Measurements from ENCODE around the gene ABR. TPM values are rescaled to one million over a fixed set of nuclear protein-coding genes. Genes with fewer than 3 reads are reported as not detected.
"Not testable (repeated sequence)": the region's sequence is repeated elsewhere in the genome, so short reads cannot be mapped to it uniquely, and the experiment has no call there.

Gene ABR
- total RNA-seq, 2 donors from 2014 or later = 80.7 to 82.7 TPM

GRCh38 chr17:1104222-1104621 is 75.6 kb downstream of the ABR start:
- Histone ChIP-seq H3K9me3 (no peaks in the 10 kb centered on the region), H3K4me1 (replicated peaks) (peaks cover 9% of the 10 kb centered on the region), H3K27ac (no peak overlapping the region), H3K4me3 (no peak overlapping the region), H3K27me3 (replicated peaks; ENCODE audit: insufficient read depth) (no peaks in the 10 kb centered on the region), H3K36me3 (no peaks in the 10 kb centered on the region)
- no peak for DNase-seq (ENCODE audit: low spot score)
- TF ChIP-seq, protein P1, sequence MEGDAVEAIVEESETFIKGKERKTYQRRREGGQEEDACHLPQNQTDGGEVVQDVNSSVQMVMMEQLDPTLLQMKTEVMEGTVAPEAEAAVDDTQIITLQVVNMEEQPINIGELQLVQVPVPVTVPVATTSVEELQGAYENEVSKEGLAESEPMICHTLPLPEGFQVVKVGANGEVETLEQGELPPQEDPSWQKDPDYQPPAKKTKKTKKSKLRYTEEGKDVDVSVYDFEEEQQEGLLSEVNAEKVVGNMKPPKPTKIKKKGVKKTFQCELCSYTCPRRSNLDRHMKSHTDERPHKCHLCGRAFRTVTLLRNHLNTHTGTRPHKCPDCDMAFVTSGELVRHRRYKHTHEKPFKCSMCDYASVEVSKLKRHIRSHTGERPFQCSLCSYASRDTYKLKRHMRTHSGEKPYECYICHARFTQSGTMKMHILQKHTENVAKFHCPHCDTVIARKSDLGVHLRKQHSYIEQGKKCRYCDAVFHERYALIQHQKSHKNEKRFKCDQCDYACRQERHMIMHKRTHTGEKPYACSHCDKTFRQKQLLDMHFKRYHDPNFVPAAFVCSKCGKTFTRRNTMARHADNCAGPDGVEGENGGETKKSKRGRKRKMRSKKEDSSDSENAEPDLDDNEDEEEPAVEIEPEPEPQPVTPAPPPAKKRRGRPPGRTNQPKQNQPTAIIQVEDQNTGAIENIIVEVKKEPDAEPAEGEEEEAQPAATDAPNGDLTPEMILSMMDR (IDR thresholded peaks at IDR 0.05) = no peak
- TF ChIP-seq POLR2A (IDR thresholded peaks at IDR 0.05) (no peak), POLR2AphosphoS5 (IDR thresholded peaks at IDR 0.05) (no peak)
- intact Hi-C loops (cut with DNase I) = no loop called here
- WGBS = 68% methylated on average over 8 of the region's 8 CpGs

DNA sequence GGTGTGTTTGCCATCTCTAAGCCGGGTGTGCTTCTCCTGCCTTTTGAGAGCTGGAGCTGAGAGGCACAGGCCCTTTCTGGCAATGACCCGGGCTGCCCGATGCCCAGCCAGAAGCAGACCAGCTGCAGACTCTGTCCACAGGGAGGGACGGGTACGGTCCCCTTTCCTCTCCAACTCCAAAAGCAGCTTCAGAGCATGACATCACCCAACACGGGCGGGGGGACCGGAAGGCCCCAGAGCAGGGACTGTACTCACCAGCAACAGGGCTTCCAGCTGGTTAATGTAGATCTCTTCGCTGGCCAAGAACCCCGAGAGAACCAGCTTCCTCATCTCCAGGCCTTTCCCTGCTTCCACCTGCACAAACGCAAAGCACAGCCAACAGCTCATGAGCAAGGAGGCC is 79.4 kb downstream of the ABR start:
- H3K36me3 ChIP-seq = no peaks in the 10 kb centered on the region
- no peak for DNase-seq (ENCODE audit: low spot score)

DNA sequence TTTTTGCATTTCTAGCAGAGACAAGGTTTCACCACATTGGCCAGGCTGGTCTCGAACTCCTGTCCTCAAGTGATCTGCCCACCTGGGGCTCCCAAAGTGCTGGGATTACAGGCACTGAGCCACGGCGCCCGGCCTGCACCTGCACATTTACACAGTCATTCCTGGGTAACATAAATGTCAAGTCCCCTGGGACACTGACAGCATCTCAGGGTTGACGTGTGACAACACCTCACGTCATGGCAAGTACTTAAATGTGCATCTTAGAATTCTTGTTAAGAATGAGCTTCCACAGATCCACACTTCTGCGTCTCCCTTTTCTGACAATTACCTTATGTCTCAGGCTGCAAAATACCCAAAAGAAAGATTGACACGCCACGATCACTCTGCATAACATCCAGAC is 80.5 kb downstream of the ABR start:
- no peak for DNase-seq (ENCODE audit: low spot score)
- peaks cover 9% of the 10 kb centered on the region for H3K4me1 ChIP-seq (replicated peaks)
- H3K27ac ChIP-seq = no peak overlapping the region
- 89% methylated on average over 9 of the region's 9 CpGs for WGBS
- TF ChIP-seq, protein P1 (IDR thresholded peaks at IDR 0.05) = no peak
- no peak for TF ChIP-seq POLR2A (IDR thresholded peaks at IDR 0.05)
- no peak for TF ChIP-seq POLR2AphosphoS5 (IDR thresholded peaks at IDR 0.05)
- H3K36me3 ChIP-seq = no peaks in the 10 kb centered on the region
- intact Hi-C loops (cut with DNase I) = no loop called here
- H3K4me3 ChIP-seq = no peak overlapping the region
- no peaks in the 10 kb centered on the region for H3K9me3 ChIP-seq
- no peaks in the 10 kb centered on the region for H3K27me3 ChIP-seq (replicated peaks; ENCODE audit: insufficient read depth)

More for the DNA sequence above, 79.4 kb downstream of the ABR start:
- intact Hi-C loops (cut with DNase I) = no loop called here
- 81% methylated on average over 11 of the region's 11 CpGs for WGBS
- no peaks in the 10 kb centered on the region for H3K9me3 ChIP-seq
- TF ChIP-seq POLR2A (IDR thresholded peaks at IDR 0.05) (no peak), POLR2AphosphoS5 (IDR thresholded peaks at IDR 0.05) (no peak)
- TF ChIP-seq, protein P1 (IDR thresholded peaks at IDR 0.05) = no peak
- H3K27ac ChIP-seq = no peak overlapping the region
- peaks cover 9% of the 10 kb centered on the region for H3K4me1 ChIP-seq (replicated peaks)
- no peaks in the 10 kb centered on the region for H3K27me3 ChIP-seq (replicated peaks; ENCODE audit: insufficient read depth)
- no peak overlapping the region for H3K4me3 ChIP-seq

DNA sequence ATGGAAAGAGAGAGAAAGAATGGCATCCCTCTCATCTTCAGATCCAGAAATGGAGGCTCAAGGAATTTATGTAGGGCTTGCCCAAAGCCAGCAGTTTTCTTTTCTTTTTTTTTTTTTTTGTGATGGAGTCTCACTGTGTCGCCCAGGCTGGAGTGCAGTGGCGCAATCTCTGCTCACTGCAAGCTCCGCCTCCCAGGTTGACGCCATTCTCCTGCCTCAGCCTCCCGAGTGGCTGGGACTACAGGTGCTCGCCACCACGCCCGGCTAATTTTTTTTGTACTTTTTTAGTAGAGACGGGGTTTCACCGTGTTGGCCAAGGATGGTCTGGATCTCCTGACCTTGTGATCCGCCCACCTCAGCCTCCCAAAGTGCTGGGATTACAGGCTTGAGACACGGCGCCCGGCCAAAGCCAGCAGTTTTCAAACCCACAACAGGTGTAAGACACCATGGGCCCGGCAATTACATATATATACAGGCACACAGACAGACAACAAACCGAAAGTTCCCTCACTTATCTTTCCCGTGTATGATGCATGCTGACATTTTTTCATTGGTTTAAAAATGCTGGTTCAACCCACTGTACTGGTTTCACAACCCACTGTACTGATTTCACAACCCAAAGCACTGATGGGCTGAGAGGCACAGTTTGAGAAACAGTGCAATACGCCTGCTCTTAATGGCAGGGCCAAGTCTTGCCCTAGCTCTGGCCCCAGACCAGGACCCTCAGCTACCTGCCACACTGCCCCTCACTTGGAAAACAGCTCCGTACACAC is 81.6 kb downstream of the ABR start:
- H3K27ac ChIP-seq; intact Hi-C loops (cut with DNase I); H3K4me3 ChIP-seq; H3K36me3 ChIP-seq; DNase-seq (ENCODE audit: low spot score); H3K9me3 ChIP-seq; H3K4me1 ChIP-seq (replicated peaks); H3K27me3 ChIP-seq (replicated peaks; ENCODE audit: insufficient read depth): not testable (repeated sequence)
- 83% methylated on average over 19 of the region's 19 CpGs for WGBS
- peak; percentile 56 for TF ChIP-seq POLR2AphosphoS5 (IDR thresholded peaks at IDR 0.05)

DNA sequence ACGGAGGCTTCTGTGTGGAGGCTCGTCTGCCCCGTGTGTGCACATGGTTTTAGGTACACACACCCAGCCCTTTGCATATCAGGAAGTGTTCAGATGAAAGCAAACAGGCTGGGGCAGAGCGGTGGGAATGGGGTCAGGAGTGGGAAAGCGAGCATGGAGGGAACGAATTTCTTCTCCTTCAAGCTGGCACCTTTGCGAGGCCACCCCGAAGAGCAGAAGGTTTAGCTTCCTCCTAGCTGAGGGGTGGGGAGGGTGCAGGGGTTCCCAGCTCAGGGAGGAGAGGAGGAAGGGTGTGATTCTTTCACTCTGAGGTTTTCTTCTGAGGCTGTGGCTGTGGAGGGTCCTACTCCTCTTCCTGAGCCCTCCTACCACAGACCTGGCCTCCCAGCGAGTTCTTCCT is 83.6 kb downstream of the ABR start:
- Histone ChIP-seq H3K4me1 (replicated peaks) (peaks cover 9% of the 10 kb centered on the region), H3K9me3 (no peaks in the 10 kb centered on the region), H3K36me3 (no peaks in the 10 kb centered on the region), H3K27me3 (replicated peaks; ENCODE audit: insufficient read depth) (no peaks in the 10 kb centered on the region), H3K27ac (peak overlapping the region; percentile 65 to 72), H3K4me3 (no peak overlapping the region)
- TF ChIP-seq, protein P1 (IDR thresholded peaks at IDR 0.05) = no peak
- TF ChIP-seq POLR2AphosphoS5 (IDR thresholded peaks at IDR 0.05) (peak; percentile 41), POLR2A (IDR thresholded peaks at IDR 0.05) (peak; percentile 10)
- WGBS = 42% methylated on average over 9 of the region's 9 CpGs
- intact Hi-C loops (cut with DNase I) = no loop called here
- no peak for DNase-seq (ENCODE audit: low spot score)

All from prostate gland (tissue), 2 donors.